Stimulated activated CD4-positive, alpha-beta T cell treated with anti-CD3 and anti-CD28 coated beads, TNF-alpha, amount 100 ng/mL, for 48 hours (primary cell): ENCODE measurements around the gene TBC1D7.

Experiments
- DNase-seq, 3 donors: peaks; one replicate each; pipeline ENCODE4 v3.0.0-alpha.2; 2020; ENCODE audit warnings: low read depth in 3 of 3

Gene TBC1D7

GRCh38 chr6:13328076-13328874, at the start of gene TBC1D7:
TBC1D7 (minus strand) TSS chr6:13328537; CDS start chr6:13326898, 1,639 bp downstream.
- peak; percentile 83 to 90 (median 85) for DNase-seq

- no peak for DNase-seq
These were observed 48.9 kb upstream of the TBC1D7 start for GRCh38 chr6:13377054-13377758.

GRCh38 chr6:13375360-13375878, 47.1 kb upstream of the TBC1D7 start:
- DNase-seq: peak in 2 of 3 donors; percentile 38 to 46

- DNase-seq: no peak
These were observed 45.6 kb upstream of the TBC1D7 start for GRCh38 chr6:13373919-13374318.

- no peak for DNase-seq
These were observed 45.1 kb upstream of the TBC1D7 start for GRCh38 chr6:13373488-13373886.

- no peak for DNase-seq
These were observed 44.6 kb upstream of the TBC1D7 start for GRCh38 chr6:13372688-13373487.

GRCh38 chr6:13372076-13372475, 43.7 kb upstream of the TBC1D7 start:
- DNase-seq: no peak

- DNase-seq: no peak
These were observed 43.2 kb upstream of the TBC1D7 start for GRCh38 chr6:13371421-13372072.

- DNase-seq: no peak
These were observed 42.3 kb upstream of the TBC1D7 start for GRCh38 chr6:13370623-13371022.

GRCh38 chr6:13369591-13369990, 41.3 kb upstream of the TBC1D7 start:
- DNase-seq: no peak

GRCh38 chr6:13368731-13369115, 40.4 kb upstream of the TBC1D7 start:
- no peak for DNase-seq

GRCh38 chr6:13368079-13368730, 39.9 kb upstream of the TBC1D7 start:
- DNase-seq: no peak

GRCh38 chr6:13367396-13367795, 39.1 kb upstream of the TBC1D7 start:
- no peak for DNase-seq

- DNase-seq: no peak
These were observed 37.0 kb upstream of the TBC1D7 start for GRCh38 chr6:13365320-13365719.

GRCh38 chr6:13364842-13365241, 36.5 kb upstream of the TBC1D7 start:
- DNase-seq: no peak

- no peak for DNase-seq
These were observed 34.1 kb upstream of the TBC1D7 start for GRCh38 chr6:13362412-13362811.

- DNase-seq: no peak
These were observed 32.6 kb upstream of the TBC1D7 start for GRCh38 chr6:13360671-13361540.

GRCh38 chr6:13359287-13359686, 30.9 kb upstream of the TBC1D7 start:
- DNase-seq: no peak

- DNase-seq: no peak
These were observed 30.2 kb upstream of the TBC1D7 start for GRCh38 chr6:13358511-13358910.

- no peak for DNase-seq
These were observed 29.3 kb upstream of the TBC1D7 start for GRCh38 chr6:13357551-13358075.
